ENCODE measurements around the gene PCCA.
"Not testable (repeated sequence)": the region's sequence is repeated elsewhere in the genome, so short reads cannot be mapped to it uniquely, and the experiment has no call there.

The PCCA gene

DNA sequence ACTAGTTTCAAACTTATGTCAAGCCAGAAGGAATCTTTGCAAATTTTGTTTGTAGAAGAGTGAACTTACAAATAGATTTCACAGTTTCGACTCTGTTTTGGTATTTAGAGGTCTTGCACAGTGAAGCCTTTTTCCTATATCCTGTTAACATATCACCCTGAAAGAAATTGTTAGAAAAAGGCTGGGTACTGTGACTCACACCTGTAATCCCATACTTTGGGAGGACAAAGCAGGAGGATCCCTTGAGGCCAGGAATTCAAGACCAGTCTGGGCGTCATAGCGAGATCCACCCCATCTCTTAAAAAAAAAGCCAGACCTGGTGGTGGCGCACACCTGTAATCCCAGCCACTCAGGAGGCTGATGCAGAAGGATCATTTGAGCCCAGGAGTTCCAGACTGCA is 275.7 kb downstream of the PCCA start:
- DNase-seq: no peak

DNA sequence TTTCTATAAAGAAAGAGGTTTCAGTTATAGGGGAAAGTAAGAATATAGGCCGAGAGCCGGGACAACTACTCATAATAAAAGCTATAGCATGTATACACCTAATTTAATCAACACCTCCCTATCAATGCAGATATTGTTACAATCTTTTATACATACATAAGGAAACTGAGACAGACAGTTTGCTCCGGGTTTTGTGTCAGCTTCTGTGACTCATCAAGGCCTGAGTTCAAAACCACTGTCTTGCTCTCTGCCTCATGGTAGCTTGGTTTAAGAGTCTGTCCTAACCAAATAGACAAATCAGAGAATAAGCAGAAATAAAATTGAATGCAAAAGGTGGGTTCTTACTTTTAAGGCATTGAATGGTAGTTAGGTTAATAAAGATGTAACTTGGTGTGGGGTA is 276.8 kb downstream of the PCCA start:
- no peak for DNase-seq

DNA sequence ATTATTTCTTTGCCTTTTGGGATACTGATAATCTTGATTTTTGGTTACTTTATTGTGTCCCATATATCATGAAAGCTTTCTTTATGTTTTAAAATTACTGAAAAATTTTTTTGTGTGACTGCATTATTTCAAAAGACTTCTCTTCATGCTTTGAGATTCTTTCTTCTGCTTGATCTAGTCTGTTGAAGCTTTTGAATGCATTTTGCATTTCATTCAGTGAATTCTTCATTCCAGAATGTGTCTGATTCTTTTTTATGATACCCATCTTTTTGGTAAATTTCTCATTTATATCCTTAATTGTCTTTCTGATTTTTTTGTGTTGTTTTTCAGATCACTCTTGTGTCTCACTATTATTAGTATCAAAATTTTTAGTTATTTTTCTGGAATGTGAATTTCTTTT is 289.6 kb downstream of the PCCA start:
- no peak for DNase-seq

DNA sequence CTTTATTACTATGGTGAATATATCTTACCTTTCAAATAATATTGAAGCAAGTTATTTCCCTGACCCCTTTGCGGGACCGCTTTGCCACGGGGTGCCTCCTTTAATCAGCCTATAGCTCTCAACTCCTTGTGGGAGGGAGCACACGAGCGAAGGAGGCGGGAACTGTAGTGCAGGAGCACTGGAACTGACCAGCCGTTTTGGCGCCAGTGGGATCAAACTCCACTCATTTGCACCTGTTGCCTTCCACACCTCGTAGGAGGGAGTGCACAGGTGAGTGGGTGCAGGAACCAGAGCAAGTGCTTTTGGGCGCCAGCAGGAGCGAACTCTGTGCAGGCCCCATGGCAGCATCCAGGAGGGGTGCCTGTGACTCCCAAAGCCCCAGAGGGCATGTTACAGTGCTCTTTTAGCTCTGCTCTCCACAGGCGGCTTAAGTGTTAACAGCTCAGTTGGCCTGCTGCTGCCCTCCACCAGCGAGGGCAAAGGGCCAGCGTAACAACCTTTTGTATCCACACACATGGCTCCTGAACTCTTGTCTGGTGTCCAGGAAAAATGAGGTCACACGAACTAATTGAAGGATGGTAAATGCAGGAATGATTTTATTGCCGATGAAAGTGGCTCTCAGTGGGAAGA is 292.8 kb downstream of the PCCA start:
- no peak for DNase-seq

DNA sequence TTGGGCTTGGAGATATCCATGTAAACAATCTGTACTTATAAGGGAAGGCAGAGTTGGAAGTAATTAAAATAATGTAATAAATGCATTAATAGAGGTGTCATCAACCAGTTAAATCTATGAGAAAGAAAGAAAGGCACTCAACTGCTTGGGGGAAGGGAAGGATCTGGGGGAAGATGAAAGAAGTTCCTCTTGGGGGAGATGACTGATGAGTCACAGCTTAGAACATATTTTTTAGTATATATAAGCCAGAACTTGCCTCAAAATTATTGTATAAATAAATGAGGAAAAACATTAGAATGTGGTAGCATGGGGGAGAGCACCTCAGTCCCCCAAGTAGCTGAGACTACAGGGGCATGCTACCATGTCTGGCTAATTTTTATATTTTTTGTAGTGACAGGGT is 293.9 kb downstream of the PCCA start:
- peak; percentile 64 for DNase-seq

DNA sequence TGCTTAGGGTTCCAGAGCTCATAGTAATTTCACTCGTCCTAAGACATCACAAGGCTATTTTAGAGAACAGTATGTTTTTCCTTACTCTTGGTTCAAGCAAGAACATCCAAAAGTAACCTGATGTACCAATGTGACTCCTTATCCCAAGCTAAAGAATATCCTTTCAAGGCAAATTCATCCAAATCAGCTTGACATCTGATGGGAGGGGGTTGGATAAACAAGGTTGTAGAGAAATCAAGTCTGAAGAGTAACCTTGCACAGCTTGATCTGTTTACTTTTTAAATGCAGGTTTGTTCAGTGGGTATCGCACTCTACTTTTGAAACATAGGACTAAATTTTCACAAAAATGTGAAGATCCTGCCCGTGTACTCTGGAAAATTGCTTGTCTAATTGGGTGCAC is 298.5 kb downstream of the PCCA start:
- DNase-seq: no peak

DNA sequence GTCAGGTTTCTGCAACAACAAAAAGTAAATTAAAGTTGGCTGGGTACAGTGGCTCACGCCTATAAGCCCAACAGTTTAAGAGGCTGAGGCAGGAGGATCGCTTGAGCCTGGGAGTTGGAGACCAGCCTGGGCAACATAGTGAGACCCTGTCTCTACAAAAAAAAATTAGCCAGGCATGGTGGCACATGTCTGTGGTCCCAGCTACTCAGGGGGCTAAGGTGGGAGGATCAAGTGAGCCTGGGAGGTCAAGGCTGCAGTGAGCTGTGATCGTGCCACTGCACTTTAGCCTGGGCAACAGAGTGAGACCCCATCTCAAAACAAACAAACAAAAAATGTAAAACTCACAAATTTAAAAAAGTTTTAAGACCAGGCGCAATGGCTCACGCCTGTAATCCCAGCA is 299.3 kb downstream of the PCCA start:
- DNase-seq: not testable (repeated sequence)

DNA sequence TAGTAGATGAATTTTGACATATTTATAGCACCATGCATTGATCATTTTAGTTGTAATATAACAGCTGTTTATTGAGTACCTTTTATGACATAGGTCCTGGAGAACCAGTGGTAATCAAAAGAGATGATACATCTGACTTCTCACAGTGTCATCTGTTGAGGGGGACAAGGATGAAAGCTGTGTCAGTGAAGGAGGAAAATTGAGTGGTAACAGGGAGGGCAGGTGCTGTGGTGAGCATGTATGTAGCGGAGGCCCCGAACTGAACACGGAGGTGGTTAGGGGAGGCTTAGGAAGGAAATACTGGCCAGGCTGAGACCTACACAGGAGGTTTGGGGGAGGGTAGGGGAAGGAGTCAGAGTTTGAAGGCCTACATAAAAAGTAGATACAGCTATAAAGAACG is 300.0 kb downstream of the PCCA start:
- no peak for DNase-seq

DNA sequence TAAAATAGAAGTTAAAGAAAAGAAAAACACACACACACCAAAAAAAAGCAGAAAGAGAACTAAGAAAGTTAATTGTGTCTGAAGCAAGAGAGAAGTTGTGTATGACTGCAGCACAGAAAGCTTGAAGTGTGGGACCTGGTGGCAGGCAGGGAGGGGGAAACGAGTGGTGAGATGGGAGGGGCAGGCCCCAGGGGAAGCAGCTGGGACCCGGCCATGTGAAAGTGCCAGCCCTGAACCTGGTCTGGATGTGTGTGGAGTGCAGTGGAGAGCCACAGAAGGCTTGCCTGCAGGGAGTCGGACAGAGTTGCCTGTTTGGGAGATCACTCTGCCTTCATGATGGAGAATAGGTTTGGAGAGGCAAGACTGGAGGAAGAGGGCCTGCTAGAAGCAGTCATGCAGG is 300.7 kb downstream of the PCCA start:
- DNase-seq: no peak

DNA sequence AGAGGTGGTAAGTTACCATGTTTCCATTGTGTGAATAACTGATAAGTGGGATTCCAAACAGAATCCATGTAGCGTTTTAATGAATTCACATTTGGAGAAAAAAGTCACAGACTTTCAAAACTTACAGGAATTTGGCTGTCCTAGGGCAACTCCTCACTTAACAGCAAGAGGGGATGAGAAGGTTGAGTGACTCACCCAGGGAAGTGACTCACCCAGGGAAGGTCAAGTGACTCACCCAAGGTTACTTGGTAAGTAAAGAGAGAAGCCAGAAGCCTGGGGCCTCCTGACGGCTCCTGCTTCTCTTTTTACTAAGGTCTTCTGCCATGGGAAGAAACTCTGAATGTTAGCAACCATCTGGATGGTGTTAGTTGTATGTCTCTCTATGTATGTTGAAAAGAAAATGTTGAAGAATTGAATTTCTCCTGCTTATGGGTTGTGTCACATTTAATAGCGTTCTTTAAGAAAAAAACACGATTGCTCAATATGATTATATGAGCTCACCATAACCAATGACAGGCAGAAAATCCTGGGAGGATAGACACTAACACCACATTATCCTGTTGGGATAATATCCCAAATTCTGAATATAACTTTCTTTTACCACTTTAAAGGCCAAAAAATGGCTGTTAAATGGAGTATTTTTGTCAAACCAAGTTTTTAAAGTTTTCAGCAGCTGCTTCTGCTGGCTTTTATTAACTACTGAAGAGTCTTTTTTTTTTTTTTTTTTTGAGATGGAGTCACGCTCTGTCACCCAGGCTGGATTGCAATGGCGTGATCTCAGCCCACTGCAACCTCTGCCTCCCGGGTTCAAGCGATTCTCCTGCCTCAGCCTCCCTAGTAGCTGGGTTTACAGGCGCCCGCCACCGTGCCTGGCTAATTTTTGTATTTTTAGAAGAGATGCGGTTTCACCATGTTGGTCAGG is 304.1 kb downstream of the PCCA start:
- peak; percentile 100 for DNase-seq

DNA sequence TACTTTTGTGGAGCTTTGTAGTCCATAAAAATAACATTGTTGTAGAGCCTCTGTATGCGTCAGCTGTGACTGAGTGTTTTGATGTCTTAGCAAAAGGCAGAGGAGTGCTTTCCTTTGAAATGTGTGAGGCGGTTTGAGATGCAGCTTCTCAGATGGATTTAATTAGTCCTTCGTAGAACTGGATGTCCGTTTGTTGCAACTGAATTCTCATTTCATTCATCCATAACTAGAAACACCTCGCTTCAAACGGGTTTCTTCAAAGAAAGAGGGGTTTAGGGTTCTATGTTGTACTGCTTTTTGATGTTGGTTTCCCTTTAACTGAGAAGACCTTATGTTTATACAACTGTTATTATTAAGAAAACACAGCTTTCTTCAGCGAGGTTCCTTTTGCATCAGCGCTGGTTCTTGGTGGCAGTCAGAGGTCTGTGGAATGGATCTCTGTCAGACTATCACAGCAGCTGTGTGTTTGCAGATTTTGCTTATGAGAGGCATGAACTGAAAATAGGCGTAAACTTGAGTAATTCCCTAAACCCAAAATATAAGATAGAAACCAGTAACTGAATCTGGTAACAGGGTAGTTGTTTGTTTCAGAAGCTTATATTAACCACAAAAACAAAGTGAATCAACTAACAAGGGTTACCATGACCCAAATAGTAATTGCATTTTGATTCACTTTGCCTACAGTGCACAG is 305.3 kb downstream of the PCCA start:
- DNase-seq: peak; percentile 94

DNA sequence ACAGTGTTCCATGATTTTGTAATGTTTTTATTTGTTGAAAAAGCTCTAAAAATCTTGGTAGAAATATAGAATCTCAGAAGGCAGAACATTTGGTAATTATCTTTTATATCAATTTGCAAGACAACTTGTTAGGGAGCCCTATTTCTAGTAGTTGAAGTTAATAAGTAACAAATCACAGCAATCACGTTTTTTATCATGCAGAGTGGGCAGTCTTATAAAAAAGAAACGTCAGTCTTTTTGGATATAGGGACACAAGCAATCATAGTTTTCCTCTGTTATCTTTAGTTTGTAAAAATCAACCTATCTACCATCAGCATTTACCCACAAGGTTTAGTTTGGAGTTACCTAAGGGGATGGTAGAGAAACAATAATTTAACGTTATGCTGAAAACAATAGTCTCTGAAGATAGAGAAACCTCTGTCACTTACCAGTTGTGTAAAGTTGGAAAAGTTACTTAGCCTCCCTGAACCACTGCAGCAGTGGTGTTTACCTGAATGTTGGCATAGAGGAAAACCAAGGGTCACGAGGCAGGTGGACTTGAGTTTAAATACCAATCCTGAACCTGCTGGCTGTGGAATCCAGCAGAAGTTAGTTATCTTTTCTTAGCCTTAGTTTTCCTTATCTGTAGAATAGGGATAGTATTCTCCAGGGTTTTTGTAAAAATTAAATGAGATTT is 306.9 kb downstream of the PCCA start:
- no peak for DNase-seq

DNA sequence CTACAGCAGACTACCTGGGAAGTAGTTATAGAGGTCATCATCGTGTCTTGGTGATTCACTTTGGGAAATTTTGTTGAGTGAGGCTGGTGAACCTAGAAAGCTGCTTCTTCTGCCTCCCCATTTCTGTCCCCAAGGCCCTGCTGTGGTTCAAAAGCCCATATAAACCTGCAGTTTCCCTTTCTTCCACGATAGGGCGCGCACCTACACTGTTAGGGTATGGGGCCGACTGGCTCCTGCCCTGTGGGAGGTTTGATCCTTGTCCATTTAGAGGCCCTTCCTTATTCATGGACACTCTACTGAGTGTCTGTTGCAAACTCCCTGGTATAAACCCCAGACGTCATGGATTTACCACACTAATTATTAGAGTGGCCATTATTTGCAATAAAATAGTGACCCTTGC is 307.9 kb downstream of the PCCA start:
- DNase-seq: no peak

DNA sequence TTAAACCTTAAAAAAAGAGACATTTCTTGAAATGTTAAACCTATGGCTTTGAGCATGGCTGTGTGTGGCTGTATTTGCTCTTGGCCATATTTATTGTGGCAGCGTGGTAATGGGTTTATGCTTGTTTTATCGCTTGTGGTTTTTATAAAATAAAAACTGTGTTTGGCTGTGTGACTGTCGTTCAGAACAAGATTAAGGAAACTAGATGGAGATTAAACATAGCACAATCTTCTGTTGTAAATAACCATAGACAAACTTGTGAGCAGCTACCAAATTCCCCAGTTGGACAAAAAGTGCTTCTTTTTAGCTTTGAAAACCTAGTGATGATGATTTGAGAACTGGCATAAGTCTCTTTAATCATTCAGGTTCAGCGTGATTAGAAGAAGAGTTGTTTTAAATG is 308.7 kb downstream of the PCCA start:
- DNase-seq: no peak

DNA sequence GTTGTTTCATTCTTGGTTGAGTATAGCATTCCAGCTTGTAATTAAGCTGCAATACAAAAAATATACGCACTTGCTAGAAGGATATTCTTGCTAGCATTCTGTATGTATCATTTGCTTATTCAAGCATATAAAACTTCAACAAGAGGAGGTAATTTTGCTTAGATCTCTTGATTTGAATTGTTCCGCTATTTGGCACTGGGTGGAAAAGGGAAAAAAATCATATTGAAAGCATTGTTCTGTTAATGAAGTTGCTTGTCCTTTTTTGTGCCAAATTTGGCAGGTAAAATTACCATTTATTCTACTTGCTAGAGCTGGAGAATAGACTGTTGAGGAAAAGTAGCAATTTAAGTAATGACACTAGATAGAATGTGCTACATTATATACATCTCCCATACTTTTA is 309.5 kb downstream of the PCCA start:
- no peak for DNase-seq

DNA sequence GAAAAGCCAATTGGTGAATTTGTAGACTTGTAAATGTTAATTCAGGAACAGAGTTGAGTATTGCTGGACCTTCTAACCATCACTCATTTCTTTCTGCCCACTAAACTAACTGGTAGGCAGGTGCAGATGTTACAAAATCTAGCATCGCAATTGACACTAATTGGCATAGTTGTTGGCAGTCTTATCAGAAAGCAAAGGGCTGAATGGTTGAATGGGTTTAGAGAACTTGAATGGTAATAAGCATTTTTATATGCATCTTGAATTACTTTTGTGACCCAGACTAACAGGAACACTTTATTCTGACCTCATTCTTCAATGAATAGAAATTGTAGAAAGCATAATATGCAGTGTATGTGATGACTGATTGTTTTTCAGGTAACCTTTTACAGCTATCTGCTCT is 310.6 kb downstream of the PCCA start:
- DNase-seq: no peak

DNA sequence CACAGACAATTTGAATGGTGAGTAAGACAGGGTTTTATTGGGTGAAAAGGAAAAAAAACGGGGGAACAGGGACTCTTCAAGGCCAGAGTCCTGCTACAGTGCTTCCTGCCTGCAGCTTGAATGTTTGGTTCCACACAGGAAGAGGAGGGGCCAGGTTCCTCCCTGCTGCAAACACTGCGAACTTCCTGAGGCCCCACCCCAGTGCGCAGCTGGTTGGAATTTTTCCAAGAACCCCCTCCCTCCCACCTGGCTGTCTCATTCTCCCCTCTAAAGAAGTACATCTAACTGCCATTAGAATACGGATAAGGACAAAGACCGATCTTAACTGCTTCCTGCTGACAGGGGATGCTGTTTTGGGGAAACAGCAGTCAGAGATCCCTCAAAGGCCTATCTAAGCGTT is 314.8 kb downstream of the PCCA start:
- no peak for DNase-seq

DNA sequence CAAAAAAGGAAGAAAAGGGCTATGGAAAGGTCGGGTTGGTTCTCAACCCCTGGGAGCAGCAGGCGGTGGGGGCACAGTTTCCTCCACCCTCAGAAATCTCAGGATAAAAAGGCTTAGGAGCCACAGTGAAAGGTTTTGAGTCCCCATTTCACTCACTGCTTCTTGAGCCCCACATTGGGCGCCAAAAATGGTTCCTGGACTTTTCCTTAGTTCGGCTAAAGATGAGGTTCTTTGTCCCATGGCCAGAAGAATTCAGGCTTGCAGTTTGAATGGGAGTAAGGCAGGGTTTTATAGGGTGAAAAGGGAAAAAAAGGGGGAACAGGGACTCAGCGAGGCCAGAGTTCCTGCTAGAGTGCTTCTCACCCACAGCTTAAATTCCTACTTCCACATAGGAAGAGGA is 320.2 kb downstream of the PCCA start:
- peak; percentile 18 for DNase-seq

DNA sequence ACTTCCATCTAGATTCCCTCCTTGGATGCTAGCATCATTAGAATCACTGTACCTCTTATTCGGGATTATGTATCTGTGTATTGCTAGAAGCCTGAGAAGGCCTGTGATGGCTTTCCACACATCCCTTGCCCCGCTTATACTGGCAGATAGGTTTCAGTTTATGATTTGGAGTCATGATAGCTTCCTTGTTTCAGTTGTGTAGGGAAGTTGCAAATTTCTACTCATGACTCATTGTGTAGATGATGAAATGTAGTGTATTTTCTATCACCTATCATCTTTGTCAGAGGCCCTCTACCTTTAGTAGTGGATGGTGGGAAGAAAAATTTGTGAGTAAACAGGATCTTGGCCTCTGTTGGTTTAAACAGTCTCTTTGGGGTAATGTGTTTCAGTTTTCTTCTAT is 334.5 kb downstream of the PCCA start:
- DNase-seq: peak; percentile 25

DNA sequence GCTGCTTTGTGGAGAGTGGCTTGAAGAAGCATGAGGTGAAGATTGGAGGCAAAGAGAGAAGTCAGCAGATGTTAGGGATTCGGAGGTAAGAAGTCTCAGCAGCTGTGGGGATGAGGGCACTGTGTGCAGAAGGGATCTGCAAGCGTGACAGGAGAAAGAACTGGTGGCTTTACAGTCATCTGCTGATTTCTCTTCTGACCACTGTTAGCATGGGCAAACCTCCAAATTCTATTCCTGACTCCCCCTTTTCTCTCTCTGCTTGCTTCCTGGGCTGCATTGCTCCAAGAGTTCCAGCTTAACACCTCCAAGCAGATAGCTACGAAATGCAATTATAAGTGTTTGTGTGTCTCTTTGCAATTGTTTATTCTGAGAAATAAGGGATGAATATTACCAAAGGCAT is 340.1 kb downstream of the PCCA start:
- DNase-seq: no peak

DNA sequence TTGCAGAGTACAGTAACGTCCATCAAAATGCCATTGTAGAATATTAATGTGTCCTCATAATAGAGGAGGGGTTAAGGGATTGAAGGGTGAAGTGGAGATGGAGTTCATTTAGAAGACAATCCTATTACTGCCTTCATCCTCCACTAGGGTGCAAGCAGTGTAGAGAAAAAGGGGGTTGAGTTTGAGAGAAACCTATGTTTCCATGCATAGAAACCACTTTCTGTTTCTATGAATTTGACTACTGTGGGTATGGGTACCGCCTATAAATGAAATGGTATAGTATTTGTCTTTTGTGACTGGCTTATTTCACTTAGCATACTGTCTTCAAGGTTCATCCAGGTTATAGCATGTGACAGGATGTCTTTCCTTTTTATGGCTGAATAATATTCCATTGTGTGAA is 343.7 kb downstream of the PCCA start:
- DNase-seq: no peak

DNA sequence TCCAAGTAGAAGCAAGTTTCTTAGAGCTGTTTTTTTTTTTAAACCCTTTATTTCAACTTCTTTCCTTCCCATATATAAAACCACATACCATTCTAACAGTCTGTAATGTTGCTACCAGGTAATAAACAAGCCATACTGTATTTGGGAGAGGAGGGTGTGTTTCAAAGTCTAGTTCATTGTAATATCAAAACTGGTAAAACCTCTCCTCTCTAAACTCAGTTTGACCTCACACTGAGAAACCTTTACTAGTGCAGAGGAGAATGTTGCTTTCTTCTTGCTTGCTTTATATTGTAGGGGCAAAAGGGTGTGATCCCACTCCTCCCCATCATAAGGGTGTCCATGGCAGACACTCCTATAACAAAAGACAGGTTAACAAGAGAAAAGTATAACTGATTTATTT is 344.6 kb downstream of the PCCA start:
- DNase-seq: no peak

DNA sequence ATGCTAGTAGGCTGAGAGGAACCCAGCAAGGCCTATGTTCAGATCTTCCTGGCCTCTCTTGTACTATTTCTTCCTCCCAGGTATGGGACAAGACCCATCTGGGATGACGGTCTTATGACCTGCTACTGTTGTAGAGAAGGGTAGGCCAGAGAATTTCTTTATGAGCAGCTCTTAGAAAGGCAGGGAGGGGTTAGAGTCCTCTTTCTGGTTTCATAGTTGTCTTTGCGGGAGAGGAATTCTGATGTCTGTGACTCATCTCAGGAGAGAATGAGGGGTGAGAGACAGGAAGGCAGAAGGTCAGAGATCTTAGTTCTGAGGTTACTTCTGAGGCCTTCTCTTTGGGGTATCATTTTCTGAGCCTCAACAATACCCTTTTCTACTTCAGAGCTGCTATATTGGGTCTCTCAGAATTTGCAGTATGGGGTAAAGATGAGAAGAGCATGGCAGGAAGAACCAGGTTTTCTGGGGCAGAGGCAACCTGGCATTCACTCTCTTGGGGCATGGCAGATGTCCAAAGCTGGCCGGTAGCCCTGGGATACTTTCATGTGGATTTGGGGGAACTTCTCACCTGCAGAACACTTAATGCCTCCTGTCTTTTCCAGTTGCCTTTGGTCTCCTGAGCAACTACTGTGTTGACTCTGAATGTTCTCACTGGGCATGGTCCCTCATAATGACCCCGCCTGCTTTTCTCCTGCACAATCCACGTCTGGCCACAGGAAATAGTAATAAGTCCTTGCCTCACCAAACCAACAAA is 345.3 kb downstream of the PCCA start:
- peak; percentile 52 for DNase-seq

Measured in fibroblast of skin of right quadriceps (primary cell).